ENCODE measurements around the gene TGFB2.

The TGFB2 gene

GRCh38 chr1:218344814-218345672 lies at the start of gene TGFB2:
TSS of gene TGFB2 (plus strand) at chr1:218345336. CDS start at chr1:218346702, 1,366 bp downstream.
- no peak for TF ChIP-seq CTCF (IDR thresholded peaks at IDR 0.05)

- no peak for TF ChIP-seq CTCF (IDR thresholded peaks at IDR 0.05)
Observed at GRCh38 chr1:218296162-218296561, 49.0 kb upstream of the TGFB2 start.

GRCh38 chr1:218297461-218297860 lies 47.7 kb upstream of the TGFB2 start:
- TF ChIP-seq CTCF (IDR thresholded peaks at IDR 0.05) = no peak

GRCh38 chr1:218297867-218298266 lies 47.3 kb upstream of the TGFB2 start:
- no peak for TF ChIP-seq CTCF (IDR thresholded peaks at IDR 0.05)

GRCh38 chr1:218298398-218298797 lies 46.7 kb upstream of the TGFB2 start:
- no peak for TF ChIP-seq CTCF (IDR thresholded peaks at IDR 0.05)

GRCh38 chr1:218299416-218299815 lies 45.7 kb upstream of the TGFB2 start:
- peak; percentile 80 for TF ChIP-seq CTCF (IDR thresholded peaks at IDR 0.05)

- TF ChIP-seq CTCF (IDR thresholded peaks at IDR 0.05) = no peak
Observed at GRCh38 chr1:218301217-218301616, 43.9 kb upstream of the TGFB2 start.

All from LNCAP (cell line).